Measurements from ENCODE around the gene OR52A5.

Gene OR52A5

GRCh38 chr11:5115339-5115738, 22.8 kb downstream of the OR52A5 start:
- DNase-seq, result no peak

- no peak for DNase-seq
Observed at GRCh38 chr11:5107285-5107684, 30.9 kb downstream of the OR52A5 start.

GRCh38 chr11:5103066-5103465, 35.1 kb downstream of the OR52A5 start:
- DNase-seq, result no peak

GRCh38 chr11:5102246-5102645, 35.9 kb downstream of the OR52A5 start:
- no peak for DNase-seq

- no peak for DNase-seq
Observed at GRCh38 chr11:5096011-5096410, 42.1 kb downstream of the OR52A5 start.

GRCh38 chr11:5092821-5093585, 45.2 kb downstream of the OR52A5 start:
- DNase-seq, result no peak

- DNase-seq, result no peak
Observed at GRCh38 chr11:5090668-5091067, 47.5 kb downstream of the OR52A5 start.

- no peak for DNase-seq
Observed at GRCh38 chr11:5088556-5088955, 49.6 kb downstream of the OR52A5 start.

GRCh38 chr11:5083602-5084001, 54.6 kb downstream of the OR52A5 start:
- no peak for DNase-seq

GRCh38 chr11:5081405-5081804, 56.8 kb downstream of the OR52A5 start:
- DNase-seq, result no peak

Data from stimulated activated naive CD4-positive, alpha-beta T cell (primary cell).